NT2/D1 (cell line): ENCODE measurements around the gene SRBD1.

ENCODE experiments used
- SUZ12 ChIP-seq: IDR thresholded peaks from 2 replicates; pipeline ENCODE4 v1.6.1; 2011; ENCODE audit not compliant: insufficient read length, insufficient read depth; ENCODE audit errors: extremely low read depth
- YY1 ChIP-seq: IDR thresholded peaks from 2 replicates; pipeline ENCODE4 v1.6.1; 2011; ENCODE audit not compliant: insufficient read length, insufficient read depth

DNA sequence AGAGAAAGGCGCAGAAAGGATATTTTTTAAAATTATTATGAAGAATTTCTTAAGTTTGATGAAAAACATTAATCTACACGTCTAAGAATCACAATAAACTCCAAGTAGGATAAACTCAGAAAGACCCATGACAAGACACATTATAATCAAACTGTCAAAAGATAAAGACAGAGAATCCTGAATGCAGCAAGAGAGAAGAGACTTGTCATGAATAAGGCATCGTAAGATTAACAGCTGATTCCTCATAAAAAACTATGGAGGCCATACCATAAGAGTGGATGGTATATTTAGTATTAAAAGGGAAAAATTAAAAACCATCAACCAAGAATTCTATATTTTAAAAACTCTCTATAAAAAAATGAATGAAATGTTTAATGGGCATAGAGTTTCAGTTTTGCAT lies 39.1 kb downstream of the SRBD1 start:
- TF ChIP-seq YY1 (no peak), SUZ12 (no peak)
